ENCODE results near the gene TLCD3A.

DNA sequence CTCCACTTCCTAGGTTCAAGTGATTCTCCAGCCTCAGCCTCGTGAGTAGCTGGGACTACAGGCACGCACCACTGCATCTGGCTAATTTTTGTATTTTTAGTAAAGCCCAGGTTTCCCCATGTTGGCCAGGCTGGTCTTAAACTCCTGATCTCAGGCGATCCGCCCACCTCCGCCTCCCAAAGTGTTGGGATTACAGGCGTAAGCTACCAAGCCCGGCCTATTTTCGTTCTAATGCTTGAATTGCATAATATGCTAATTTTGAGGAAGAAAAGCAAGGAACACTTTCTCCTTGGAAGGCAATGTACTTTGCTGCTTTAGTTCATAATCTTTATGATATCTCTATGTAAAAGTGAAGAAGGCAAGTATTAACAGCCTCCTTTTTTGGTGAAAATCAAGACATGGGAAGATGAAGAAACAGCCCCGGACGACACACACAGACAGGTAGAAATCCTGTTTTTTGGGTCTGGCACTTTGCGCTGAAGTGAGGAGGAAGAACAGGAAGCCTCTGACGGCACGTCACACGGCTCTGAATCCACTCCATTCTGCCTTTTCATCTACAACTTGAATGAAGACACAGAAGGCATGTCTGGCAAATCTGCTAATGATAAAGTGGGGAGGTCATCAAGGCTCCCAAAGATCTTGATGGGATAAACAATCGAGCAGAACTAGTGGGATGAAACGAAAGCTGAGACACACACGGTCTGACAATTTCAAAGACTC is 42.7 kb upstream of the TLCD3A start:
- TF ChIP-seq, protein P1, sequence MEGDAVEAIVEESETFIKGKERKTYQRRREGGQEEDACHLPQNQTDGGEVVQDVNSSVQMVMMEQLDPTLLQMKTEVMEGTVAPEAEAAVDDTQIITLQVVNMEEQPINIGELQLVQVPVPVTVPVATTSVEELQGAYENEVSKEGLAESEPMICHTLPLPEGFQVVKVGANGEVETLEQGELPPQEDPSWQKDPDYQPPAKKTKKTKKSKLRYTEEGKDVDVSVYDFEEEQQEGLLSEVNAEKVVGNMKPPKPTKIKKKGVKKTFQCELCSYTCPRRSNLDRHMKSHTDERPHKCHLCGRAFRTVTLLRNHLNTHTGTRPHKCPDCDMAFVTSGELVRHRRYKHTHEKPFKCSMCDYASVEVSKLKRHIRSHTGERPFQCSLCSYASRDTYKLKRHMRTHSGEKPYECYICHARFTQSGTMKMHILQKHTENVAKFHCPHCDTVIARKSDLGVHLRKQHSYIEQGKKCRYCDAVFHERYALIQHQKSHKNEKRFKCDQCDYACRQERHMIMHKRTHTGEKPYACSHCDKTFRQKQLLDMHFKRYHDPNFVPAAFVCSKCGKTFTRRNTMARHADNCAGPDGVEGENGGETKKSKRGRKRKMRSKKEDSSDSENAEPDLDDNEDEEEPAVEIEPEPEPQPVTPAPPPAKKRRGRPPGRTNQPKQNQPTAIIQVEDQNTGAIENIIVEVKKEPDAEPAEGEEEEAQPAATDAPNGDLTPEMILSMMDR (IDR thresholded peaks at IDR 0.05) = no peak
- TF ChIP-seq NRF1 (IDR thresholded peaks at IDR 0.05; ENCODE audit: low read depth, low read length) (no peak), EP300 (IDR thresholded peaks at IDR 0.05; ENCODE audit: borderline replicate concordance in 1 of 2, low read depth in 1 of 2, low read length in 1 of 2) (no peak), RAD21 (IDR thresholded peaks at IDR 0.05; ENCODE audit: low read length) (no peak), CHD2 (IDR thresholded peaks at IDR 0.05; ENCODE audit: low read length, partially characterized antibody) (no peak), MXI1 (IDR thresholded peaks at IDR 0.05; ENCODE audit: low read depth, low read length) (no peak), GATA2 (CRISPR knock-in tag; IDR thresholded peaks at IDR 0.05) (no peak), ELF1 (IDR thresholded peaks at IDR 0.05) (no peak), TAF1 (IDR thresholded peaks at IDR 0.05; ENCODE audit: borderline replicate concordance, low read depth, low read length) (no peak), PBX3 (IDR thresholded peaks at IDR 0.05) (no peak)
- TF ChIP-seq, protein P2, sequence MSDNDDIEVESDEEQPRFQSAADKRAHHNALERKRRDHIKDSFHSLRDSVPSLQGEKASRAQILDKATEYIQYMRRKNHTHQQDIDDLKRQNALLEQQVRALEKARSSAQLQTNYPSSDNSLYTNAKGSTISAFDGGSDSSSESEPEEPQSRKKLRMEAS (IDR thresholded peaks at IDR 0.05; ENCODE audit: low read depth) = no peak
- TF ChIP-seq, protein P3, sequence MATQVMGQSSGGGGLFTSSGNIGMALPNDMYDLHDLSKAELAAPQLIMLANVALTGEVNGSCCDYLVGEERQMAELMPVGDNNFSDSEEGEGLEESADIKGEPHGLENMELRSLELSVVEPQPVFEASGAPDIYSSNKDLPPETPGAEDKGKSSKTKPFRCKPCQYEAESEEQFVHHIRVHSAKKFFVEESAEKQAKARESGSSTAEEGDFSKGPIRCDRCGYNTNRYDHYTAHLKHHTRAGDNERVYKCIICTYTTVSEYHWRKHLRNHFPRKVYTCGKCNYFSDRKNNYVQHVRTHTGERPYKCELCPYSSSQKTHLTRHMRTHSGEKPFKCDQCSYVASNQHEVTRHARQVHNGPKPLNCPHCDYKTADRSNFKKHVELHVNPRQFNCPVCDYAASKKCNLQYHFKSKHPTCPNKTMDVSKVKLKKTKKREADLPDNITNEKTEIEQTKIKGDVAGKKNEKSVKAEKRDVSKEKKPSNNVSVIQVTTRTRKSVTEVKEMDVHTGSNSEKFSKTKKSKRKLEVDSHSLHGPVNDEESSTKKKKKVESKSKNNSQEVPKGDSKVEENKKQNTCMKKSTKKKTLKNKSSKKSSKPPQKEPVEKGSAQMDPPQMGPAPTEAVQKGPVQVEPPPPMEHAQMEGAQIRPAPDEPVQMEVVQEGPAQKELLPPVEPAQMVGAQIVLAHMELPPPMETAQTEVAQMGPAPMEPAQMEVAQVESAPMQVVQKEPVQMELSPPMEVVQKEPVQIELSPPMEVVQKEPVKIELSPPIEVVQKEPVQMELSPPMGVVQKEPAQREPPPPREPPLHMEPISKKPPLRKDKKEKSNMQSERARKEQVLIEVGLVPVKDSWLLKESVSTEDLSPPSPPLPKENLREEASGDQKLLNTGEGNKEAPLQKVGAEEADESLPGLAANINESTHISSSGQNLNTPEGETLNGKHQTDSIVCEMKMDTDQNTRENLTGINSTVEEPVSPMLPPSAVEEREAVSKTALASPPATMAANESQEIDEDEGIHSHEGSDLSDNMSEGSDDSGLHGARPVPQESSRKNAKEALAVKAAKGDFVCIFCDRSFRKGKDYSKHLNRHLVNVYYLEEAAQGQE (IDR thresholded peaks at IDR 0.05; ENCODE audit: low read depth, low read length) = no peak
- TF ChIP-seq, protein P4, sequence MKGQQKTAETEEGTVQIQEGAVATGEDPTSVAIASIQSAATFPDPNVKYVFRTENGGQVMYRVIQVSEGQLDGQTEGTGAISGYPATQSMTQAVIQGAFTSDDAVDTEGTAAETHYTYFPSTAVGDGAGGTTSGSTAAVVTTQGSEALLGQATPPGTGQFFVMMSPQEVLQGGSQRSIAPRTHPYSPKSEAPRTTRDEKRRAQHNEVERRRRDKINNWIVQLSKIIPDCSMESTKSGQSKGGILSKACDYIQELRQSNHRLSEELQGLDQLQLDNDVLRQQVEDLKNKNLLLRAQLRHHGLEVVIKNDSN (IDR thresholded peaks at IDR 0.05; ENCODE audit: borderline replicate concordance, low read depth) = no peak
